Activated gamma-delta T cell treated with Interleukin-2 at 50 U/mL for 16 hours (primary cell): Measurements from ENCODE around the gene FOXJ3.

ENCODE experiments used
- DNase-seq: peaks from one replicate; pipeline ENCODE4 v3.0.0-alpha.2; 2020

Gene FOXJ3

DNA sequence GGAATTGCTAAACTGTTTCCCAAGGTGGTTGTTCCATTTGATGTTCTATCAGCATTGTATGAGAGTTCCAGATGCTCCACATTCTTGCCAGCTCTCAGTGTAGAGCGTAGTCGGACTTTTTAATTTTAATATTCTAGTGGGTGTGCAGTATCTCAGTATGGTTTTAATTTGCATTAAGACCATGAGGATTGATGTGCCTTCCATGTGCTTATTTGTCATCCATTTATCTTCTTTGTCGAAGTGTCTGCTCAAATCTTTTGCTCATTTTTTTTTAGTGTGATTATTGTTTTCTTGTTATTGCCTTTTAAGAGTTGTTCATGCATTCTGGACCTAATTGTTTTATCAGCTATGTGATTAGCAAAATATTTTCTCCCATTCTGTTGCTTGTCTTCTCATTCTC is 195.6 kb downstream of the FOXJ3 start:
- no peak for DNase-seq

DNA sequence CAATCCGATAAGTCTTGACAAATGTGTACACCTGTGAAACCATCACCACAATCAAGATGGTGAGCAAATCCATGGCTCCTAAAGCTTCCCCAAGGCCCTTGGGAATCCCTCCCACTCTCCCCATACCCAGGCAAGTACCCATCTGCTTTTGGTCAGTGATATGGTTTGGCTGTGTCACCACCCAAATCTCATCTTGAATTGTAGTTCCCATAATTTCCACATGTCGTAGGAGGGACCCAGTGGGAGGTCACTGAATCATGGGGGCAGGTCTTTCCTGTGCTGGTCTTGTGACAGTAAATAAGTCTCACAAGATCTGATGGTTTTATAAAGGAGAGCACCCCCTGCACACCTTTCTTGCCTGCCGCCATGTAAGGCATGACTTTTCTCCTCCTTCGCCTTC is 196.4 kb downstream of the FOXJ3 start:
- DNase-seq, result no peak

DNA sequence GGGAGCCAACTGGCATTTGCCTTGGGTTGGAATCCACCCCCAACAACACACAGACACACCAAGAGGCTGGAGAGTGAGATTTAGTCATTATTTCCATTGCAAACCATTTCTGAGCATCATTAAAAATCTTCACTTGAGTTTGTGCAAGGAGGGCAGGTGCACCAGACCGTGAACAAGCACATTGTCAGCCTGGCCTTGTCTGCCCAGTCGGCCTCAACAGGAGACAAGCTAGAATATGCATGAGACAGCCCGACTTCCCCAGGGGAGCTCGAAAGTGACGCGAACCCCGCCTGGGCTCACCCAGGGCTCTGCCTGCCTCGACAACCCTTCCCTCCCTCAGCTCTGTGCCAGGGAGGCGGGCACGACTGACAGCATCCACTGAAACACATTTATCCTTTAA is 197.3 kb downstream of the FOXJ3 start:
- no peak for DNase-seq

- no peak for DNase-seq
These were observed 198.6 kb downstream of the FOXJ3 start for GRCh38 chr1:42136466-42136865.

DNA sequence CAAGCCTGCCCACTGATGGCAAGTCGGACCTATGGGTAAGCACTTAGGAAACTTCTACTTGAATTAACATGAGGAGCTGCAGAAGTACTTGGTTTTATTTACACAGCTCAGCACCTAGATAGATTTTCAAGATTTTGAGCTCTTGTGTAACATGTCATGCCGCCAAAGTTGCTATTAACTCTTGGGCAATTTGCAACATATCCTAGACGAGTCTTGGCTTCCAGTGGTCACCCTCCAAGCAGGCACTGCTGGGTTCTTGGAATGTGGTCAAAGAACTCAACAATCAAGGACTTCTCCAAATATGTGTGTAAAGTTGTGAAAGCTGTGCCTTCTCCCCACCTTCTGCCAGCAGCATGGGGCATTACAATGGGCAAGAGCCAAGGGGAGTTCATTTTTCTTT is 199.6 kb downstream of the FOXJ3 start:
- no peak for DNase-seq

DNA sequence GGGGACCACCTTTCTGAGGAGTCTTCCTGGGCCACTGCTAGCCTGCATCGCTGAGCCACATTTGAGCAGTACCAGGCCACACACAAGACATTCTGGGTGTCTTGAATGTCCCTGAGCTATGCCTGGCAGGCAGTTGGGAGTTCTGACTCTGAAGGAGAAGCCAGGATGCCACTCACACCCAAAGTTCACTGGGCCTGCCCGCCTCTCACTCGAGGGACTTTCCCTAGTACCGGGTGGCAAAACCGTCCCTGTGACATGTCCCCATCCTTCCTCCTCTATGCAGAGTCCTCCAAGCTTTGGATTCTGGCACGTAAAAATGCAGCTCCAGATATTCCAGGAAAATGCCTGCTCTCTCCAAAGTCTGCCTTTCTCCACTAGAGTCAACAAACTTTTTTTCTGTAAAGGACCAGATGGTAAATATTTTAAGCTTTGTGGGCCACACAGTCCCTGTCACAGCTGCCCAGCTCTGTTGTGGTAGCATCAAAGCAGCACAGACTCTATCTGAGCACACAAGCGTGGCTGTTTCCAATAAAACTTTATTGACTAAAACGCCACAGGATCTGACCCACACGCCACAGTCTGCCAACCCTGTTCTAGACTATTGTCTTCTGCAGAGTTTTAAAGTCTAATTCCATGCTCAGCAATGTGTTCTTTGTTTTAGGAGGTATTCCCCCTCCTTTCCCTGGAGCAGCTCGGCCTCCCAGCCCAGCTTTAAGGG is 201.1 kb downstream of the FOXJ3 start:
- DNase-seq, result no peak

- no peak for DNase-seq
These were observed 201.6 kb downstream of the FOXJ3 start for GRCh38 chr1:42133390-42133789.

- DNase-seq, result no peak
These were observed 204.9 kb downstream of the FOXJ3 start for GRCh38 chr1:42130061-42130660.

GRCh38 chr1:42128964-42129363 is 206.1 kb downstream of the FOXJ3 start:
- no peak for DNase-seq

DNA sequence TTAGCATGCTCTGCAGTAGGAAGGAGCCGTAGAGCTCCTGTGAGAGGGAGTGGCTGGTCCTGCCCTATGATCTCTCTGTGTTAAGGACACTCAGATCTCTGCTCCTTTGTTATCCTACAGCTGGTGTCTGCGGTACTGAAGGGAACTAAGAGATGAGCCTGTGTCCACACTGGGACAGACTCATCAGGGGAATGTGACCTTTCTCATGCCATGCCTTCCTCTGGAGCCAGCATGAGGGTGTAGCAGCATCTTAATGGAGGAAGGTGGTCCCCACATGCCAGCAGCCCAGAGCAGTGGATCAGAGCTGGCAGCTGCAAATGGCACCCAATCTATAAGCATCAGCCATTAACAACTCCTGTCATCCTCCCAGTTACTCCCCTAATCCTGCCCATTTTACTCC is 206.5 kb downstream of the FOXJ3 start:
- DNase-seq, result no peak

DNA sequence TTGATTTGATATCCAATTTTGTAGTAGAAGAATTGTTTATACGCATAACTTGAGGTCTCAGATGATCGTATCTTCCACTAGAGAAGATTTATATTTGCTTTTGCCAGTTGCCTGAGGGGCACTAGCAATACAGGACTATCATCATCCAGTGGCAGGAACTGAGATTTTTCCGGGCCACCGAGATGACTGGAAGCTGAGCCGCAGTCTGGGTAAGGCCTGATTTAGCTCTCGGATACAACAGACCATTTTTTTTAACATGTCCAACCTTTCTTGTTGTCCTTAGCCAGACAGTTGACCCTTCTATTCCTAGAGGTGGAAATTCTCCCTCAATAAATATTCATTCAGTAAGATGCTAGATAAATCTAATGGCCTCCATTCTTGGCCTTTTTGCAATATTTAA is 207.3 kb downstream of the FOXJ3 start:
- DNase-seq, result no peak
